ENCODE results near the gene ERGIC1. TPM values are rescaled to one million over a fixed set of nuclear protein-coding genes. Genes with fewer than 3 reads are reported as not detected.
A peak's percentile ranks its signal among the peaks of the same experiment; 100 is the strongest.

ERGIC1 gene
- total RNA-seq, 2 donors from 2014 or later = 228 to 380 TPM

DNA sequence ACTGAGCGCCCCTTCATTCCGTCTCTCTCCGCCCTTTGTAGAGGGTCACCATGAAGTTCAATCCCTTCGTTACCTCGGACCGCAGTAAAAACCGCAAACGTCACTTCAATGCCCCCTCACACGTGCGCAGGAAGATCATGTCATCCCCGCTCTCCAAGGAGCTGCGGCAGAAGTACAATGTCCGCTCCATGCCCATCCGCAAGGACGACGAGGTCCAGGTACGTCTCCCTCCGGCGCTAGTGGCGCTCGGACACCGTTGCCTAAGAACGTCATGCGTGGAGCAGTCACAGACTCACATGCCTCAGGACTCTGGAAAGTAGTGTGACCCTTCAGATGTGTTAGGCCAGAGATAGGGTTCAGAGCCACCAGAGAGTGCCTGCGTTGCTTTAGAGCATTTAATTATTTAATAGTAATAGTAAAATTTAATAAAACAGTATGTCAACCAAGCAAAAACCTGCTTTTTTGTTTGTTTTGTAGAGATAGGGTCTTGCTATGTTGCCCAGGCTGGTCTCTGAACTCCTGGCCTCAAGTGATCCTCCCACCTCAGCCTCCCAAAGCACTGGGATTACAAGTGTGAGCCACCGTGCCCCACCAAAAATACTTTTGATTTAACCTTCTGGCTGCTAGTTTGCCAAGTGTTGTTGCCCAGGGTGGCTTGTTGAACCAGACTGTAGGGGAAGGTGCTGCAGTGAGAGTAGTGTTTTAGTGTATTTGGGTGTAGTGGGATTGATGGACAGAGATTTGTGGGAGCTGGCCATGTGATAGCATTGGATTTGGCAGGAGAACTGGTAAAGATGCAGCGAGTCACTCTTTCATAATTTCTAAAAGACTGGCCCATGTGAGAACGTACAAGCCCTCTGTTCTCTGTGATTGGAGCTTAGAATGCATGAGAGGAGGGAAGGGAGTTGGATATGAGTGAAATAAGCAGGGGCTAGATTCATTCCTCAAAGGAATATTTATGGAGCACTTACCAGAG lies 126.1 kb downstream of the ERGIC1 start:
- Histone ChIP-seq H3K27me3 (replicated peaks; ENCODE audit: insufficient read depth) (no peaks in the 10 kb centered on the region), H3K27ac (peak overlapping the region; percentile 73 to 74), H3K36me3 (no peaks in the 10 kb centered on the region), H3K4me3 (peak overlapping the region; percentile 52 to 62), H3K4me1 (replicated peaks) (peaks cover 3% of the 10 kb centered on the region), H3K9me3 (no peaks in the 10 kb centered on the region)
- WGBS = 12% methylated on average over 28 of the region's 28 CpGs
- DNase-seq (ENCODE audit: low spot score) = no peak
- intact Hi-C loops (cut with DNase I) = no loop called here
- TF ChIP-seq, protein P1, sequence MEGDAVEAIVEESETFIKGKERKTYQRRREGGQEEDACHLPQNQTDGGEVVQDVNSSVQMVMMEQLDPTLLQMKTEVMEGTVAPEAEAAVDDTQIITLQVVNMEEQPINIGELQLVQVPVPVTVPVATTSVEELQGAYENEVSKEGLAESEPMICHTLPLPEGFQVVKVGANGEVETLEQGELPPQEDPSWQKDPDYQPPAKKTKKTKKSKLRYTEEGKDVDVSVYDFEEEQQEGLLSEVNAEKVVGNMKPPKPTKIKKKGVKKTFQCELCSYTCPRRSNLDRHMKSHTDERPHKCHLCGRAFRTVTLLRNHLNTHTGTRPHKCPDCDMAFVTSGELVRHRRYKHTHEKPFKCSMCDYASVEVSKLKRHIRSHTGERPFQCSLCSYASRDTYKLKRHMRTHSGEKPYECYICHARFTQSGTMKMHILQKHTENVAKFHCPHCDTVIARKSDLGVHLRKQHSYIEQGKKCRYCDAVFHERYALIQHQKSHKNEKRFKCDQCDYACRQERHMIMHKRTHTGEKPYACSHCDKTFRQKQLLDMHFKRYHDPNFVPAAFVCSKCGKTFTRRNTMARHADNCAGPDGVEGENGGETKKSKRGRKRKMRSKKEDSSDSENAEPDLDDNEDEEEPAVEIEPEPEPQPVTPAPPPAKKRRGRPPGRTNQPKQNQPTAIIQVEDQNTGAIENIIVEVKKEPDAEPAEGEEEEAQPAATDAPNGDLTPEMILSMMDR (IDR thresholded peaks at IDR 0.05) = no peak
- TF ChIP-seq POLR2AphosphoS5 (IDR thresholded peaks at IDR 0.05) (no peak), POLR2A (IDR thresholded peaks at IDR 0.05) (no peak)

DNA sequence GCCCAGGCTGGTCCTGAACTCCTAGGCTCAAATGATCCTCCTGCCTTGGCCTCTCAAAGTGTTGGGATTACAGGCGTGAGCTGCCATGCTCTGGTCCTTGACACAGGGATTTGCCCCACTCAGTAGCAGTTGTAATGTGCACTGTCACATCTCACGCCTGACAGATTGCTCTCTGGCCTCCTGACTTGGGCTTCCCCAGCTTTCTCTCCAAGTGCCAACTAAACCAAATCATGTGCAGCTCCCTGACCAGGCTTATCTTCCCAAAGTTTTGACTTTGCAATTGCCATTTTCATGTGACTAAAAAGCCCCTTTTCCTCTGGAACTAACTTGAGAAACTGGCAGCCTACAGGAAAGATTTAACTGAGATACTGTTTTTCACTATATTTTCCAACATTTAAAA lies 135.9 kb downstream of the ERGIC1 start:
- TF ChIP-seq POLR2AphosphoS5 (IDR thresholded peaks at IDR 0.05) (no peak), POLR2A (IDR thresholded peaks at IDR 0.05) (no peak)
- TF ChIP-seq, protein P1 (IDR thresholded peaks at IDR 0.05) = no peak
- intact Hi-C loops (cut with DNase I) = no loop called here
- Histone ChIP-seq H3K36me3 (peaks cover 0 to 2% of the 10 kb centered on the region in 2 donors), H3K4me3 (no peak overlapping the region), H3K27ac (no peak overlapping the region), H3K9me3 (no peaks in the 10 kb centered on the region), H3K4me1 (replicated peaks) (no peaks in the 10 kb centered on the region), H3K27me3 (replicated peaks; ENCODE audit: insufficient read depth) (no peaks in the 10 kb centered on the region)
- WGBS = 85% methylated on average over 2 of the region's 2 CpGs
- no peak for DNase-seq (ENCODE audit: low spot score)

DNA sequence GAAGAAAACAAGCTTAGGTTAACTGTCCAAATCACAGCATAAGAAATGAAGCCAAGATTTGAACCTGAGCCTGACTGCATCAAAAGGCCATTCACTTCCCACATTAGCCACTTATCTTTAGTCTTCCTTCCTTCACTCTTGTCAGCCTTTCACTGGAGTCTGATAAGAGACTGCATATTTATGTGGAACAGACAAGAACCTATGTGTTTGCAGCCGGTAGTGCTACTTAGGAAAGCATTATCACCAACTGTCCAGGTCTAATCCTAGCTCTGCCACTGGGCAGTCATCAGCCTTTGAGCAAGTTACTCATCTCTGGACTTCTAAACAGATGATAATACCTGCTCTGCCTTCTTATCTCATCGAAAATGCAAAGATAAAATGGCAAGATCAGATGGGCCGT lies 137.4 kb downstream of the ERGIC1 start:
- no peaks in the 10 kb centered on the region for H3K9me3 ChIP-seq
- intact Hi-C loops (cut with DNase I) = no loop called here
- H3K36me3 ChIP-seq = peaks cover 0 to 2% of the 10 kb centered on the region in 2 donors
- 87% methylated on average over 3 of the region's 3 CpGs for WGBS
- H3K4me3 ChIP-seq = no peak overlapping the region
- no peak overlapping the region for H3K27ac ChIP-seq
- H3K4me1 ChIP-seq (replicated peaks) = no peaks in the 10 kb centered on the region
- DNase-seq (ENCODE audit: low spot score) = no peak
- TF ChIP-seq, protein P1 (IDR thresholded peaks at IDR 0.05) = no peak
- TF ChIP-seq POLR2A (IDR thresholded peaks at IDR 0.05) (no peak), POLR2AphosphoS5 (IDR thresholded peaks at IDR 0.05) (no peak)
- no peaks in the 10 kb centered on the region for H3K27me3 ChIP-seq (replicated peaks; ENCODE audit: insufficient read depth)

DNA sequence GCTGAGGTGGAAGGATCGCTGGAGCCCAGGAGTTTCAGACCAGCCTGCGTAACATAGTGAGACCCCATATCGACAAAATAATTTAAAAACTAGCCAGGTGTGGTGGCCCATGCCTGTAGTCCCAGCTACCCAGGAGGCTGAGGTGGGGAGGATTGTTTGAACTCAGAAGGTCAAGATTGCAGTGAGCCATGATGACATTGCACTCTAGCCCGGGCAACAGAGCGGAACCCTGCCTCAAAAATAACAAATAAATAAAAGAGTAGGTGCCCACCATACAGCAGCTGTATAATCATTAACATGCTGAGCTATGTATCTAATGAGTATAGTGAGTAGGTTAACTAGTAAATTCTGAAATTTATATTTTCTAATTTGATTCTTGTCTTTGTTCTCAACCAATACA lies 138.5 kb downstream of the ERGIC1 start:
- intact Hi-C loops (cut with DNase I) = no loop called here
- H3K4me3 ChIP-seq = no peak overlapping the region
- no peak overlapping the region for H3K27ac ChIP-seq
- no peaks in the 10 kb centered on the region for H3K4me1 ChIP-seq (replicated peaks)
- H3K27me3 ChIP-seq (replicated peaks; ENCODE audit: insufficient read depth) = no peaks in the 10 kb centered on the region
- no peak for DNase-seq (ENCODE audit: low spot score)
- TF ChIP-seq POLR2AphosphoS5 (IDR thresholded peaks at IDR 0.05) (no peak), POLR2A (IDR thresholded peaks at IDR 0.05) (no peak)
- TF ChIP-seq, protein P1 (IDR thresholded peaks at IDR 0.05) = no peak
- peaks cover 0 to 2% of the 10 kb centered on the region in 2 donors for H3K36me3 ChIP-seq
- H3K9me3 ChIP-seq = no peaks in the 10 kb centered on the region
- WGBS = 91% methylated on average over 5 of the region's 5 CpGs

Measured in prostate gland (tissue), 2 donors.